Endothelial cell (in vitro differentiated cells): ENCODE measurements around the gene TMEM108. TPM values are rescaled to one million over a fixed set of nuclear protein-coding genes. Genes with fewer than 3 reads are reported as not detected.
"Not testable (repeated sequence)": the region's sequence is repeated elsewhere in the genome, so short reads cannot be mapped to it uniquely, and the experiment has no call there.

Experiments
- DNase-seq: peaks from one replicate; pipeline ENCODE4 v3.0.0; 2021; ENCODE audit warnings: low spot score
- H3K27ac Mint-ChIP-seq: one replicate; pipeline ENCODE4 v1.8.0; 2021; ENCODE audit warnings: mixed read lengths, inconsistent platforms; ENCODE audit not compliant: unreplicated experiment
- H3K27me3 Mint-ChIP-seq: one replicate; pipeline ENCODE4 v1.8.0; 2021; ENCODE audit warnings: mild to moderate bottlenecking, moderate library complexity, mixed read lengths, inconsistent platforms; ENCODE audit not compliant: unreplicated experiment
- H3K36me3 Mint-ChIP-seq: one replicate; pipeline ENCODE4 v1.8.0; 2021; ENCODE audit warnings: mild to moderate bottlenecking, low read depth, mixed read lengths, inconsistent platforms; ENCODE audit not compliant: unreplicated experiment
- H3K4me1 Mint-ChIP-seq: one replicate; pipeline ENCODE4 v1.8.0; 2021; ENCODE audit warnings: mild to moderate bottlenecking, mixed read lengths, inconsistent platforms; ENCODE audit not compliant: unreplicated experiment
- H3K4me3 Mint-ChIP-seq: one replicate; pipeline ENCODE4 v1.8.0; 2021; ENCODE audit warnings: mild to moderate bottlenecking, mixed read lengths, inconsistent platforms; ENCODE audit not compliant: unreplicated experiment
- H3K9me3 Mint-ChIP-seq: one replicate; pipeline ENCODE4 v1.8.0; 2021; ENCODE audit warnings: mixed read lengths, inconsistent platforms; ENCODE audit not compliant: unreplicated experiment
- CTCF ChIP-seq: fragments of 200-600 bp; sonication (generic); IDR thresholded peaks from one replicate; pipeline ENCODE4 v1.5.0; 2021; ENCODE audit warnings: antibody characterized with exemption; ENCODE audit not compliant: unreplicated experiment
- total RNA-seq: library from RNA; stranded (reverse); fragmentation: NEBNext Ultra II Directional; extraction: Animal tissue kit (Norgen Biotek cat#: 25700); gene quantifications from one replicate; pipeline ENCODE4 v1.2.1, GENCODE V29; 2021; ENCODE audit not compliant: unreplicated experiment

The TMEM108 gene
- total RNA-seq, 1 donor from 2014 or later = 14.2 TPM

GRCh38 chr3:133014325-133014724 is 23.9 kb upstream of the TMEM108 start:
- no peaks in the 10 kb centered on the region for H3K4me1 Mint-ChIP-seq
- no peaks in the 10 kb centered on the region for H3K9me3 Mint-ChIP-seq
- H3K27me3 Mint-ChIP-seq = no peaks in the 10 kb centered on the region
- H3K4me3 Mint-ChIP-seq = no peak overlapping the region
- H3K36me3 Mint-ChIP-seq = peaks cover 12% of the 10 kb centered on the region
- DNase-seq = no peak
- TF ChIP-seq CTCF = no peak
- H3K27ac Mint-ChIP-seq = no peak overlapping the region

- not testable (repeated sequence) for H3K4me1 Mint-ChIP-seq, H3K27me3 Mint-ChIP-seq, H3K27ac Mint-ChIP-seq, DNase-seq, H3K9me3 Mint-ChIP-seq, H3K4me3 Mint-ChIP-seq
- H3K36me3 Mint-ChIP-seq = peaks cover 12% of the 10 kb centered on the region
Measured at GRCh38 chr3:133015573-133015972, 22.6 kb upstream of the TMEM108 start.

GRCh38 chr3:133016838-133017309 is 21.3 kb upstream of the TMEM108 start:
- no peak overlapping the region for H3K4me3 Mint-ChIP-seq
- TF ChIP-seq CTCF = no peak
- no peaks in the 10 kb centered on the region for H3K4me1 Mint-ChIP-seq
- DNase-seq = no peak
- H3K27me3 Mint-ChIP-seq = no peaks in the 10 kb centered on the region
- H3K27ac Mint-ChIP-seq = no peak overlapping the region
- peaks cover 5% of the 10 kb centered on the region for H3K36me3 Mint-ChIP-seq
- no peaks in the 10 kb centered on the region for H3K9me3 Mint-ChIP-seq

- H3K4me1 Mint-ChIP-seq = no peaks in the 10 kb centered on the region
- DNase-seq = no peak
- H3K4me3 Mint-ChIP-seq = no peak overlapping the region
- H3K36me3 Mint-ChIP-seq = no peaks in the 10 kb centered on the region
- TF ChIP-seq CTCF = no peak
- H3K9me3 Mint-ChIP-seq = no peaks in the 10 kb centered on the region
- no peak overlapping the region for H3K27ac Mint-ChIP-seq
- no peaks in the 10 kb centered on the region for H3K27me3 Mint-ChIP-seq
Measured at GRCh38 chr3:133018921-133019320, 19.3 kb upstream of the TMEM108 start.

GRCh38 chr3:133021206-133021605 is 17.0 kb upstream of the TMEM108 start:
- H3K4me3 Mint-ChIP-seq = no peak overlapping the region
- H3K9me3 Mint-ChIP-seq = no peaks in the 10 kb centered on the region
- H3K27me3 Mint-ChIP-seq = no peaks in the 10 kb centered on the region
- H3K4me1 Mint-ChIP-seq = no peaks in the 10 kb centered on the region
- H3K36me3 Mint-ChIP-seq = no peaks in the 10 kb centered on the region
- no peak for TF ChIP-seq CTCF
- H3K27ac Mint-ChIP-seq = no peak overlapping the region
- no peak for DNase-seq

GRCh38 chr3:133023362-133023761 is 14.8 kb upstream of the TMEM108 start:
- no peak for DNase-seq
- no peaks in the 10 kb centered on the region for H3K4me1 Mint-ChIP-seq
- TF ChIP-seq CTCF = no peak
- no peaks in the 10 kb centered on the region for H3K27me3 Mint-ChIP-seq
- no peak overlapping the region for H3K4me3 Mint-ChIP-seq
- no peak overlapping the region for H3K27ac Mint-ChIP-seq
- H3K9me3 Mint-ChIP-seq = no peaks in the 10 kb centered on the region
- no peaks in the 10 kb centered on the region for H3K36me3 Mint-ChIP-seq
